Activated T-helper 2 cell treated with anti-CD3 and anti-CD28 coated beads, Interferon-gamma antibody, Interleukin-2, Interleukin-4, amounts not matched to agents 10 μg/mL and 5 μg/mL and 100 μg/mL, durations not matched to agents 14 hours and 24 hours and 36 hours (primary cell): ENCODE data around the gene RASGRP1. TPM values are rescaled to one million over a fixed set of nuclear protein-coding genes. Genes with fewer than 3 reads are reported as not detected.

ENCODE experiments used
- DNase-seq: peaks from one replicate; pipeline ENCODE4 v3.0.0; 2021; ENCODE audit warnings: low spot score
- H3K27ac Mint-ChIP-seq: one replicate; pipeline ENCODE4 v1.8.0; 2021; ENCODE audit warnings: mixed read lengths
- H3K27me3 Mint-ChIP-seq: one replicate; pipeline ENCODE4 v1.8.0; 2021; ENCODE audit warnings: low read depth, mixed read lengths
- H3K36me3 Mint-ChIP-seq: one replicate; pipeline ENCODE4 v1.8.0; 2021; ENCODE audit warnings: low read depth, mixed read lengths
- H3K4me1 Mint-ChIP-seq: one replicate; pipeline ENCODE4 v1.8.0; 2021; ENCODE audit warnings: low read depth, mixed read lengths
- H3K4me3 Mint-ChIP-seq: one replicate; pipeline ENCODE4 v1.8.0; 2021; ENCODE audit warnings: low read depth, mild to moderate bottlenecking, moderate library complexity, mixed read lengths
- H3K9me3 Mint-ChIP-seq: one replicate; pipeline ENCODE4 v1.8.0; 2021; ENCODE audit warnings: mixed read lengths
- intact Hi-C: fragments of 100-400 bp; cut with micrococcal nuclease; formaldehyde crosslinking; loops from one replicate; pipeline ENCODE4 v1.15.1; 2023
- total RNA-seq: library from RNA; stranded (reverse); gene quantifications from 2 replicates; pipeline ENCODE4 v1.2.3, GENCODE V29; 2022

The RASGRP1 gene
- total RNA-seq, 1 donor from 2014 or later, result 113 TPM

GRCh38 chr15:38530113-38530512, 34.5 kb downstream of the RASGRP1 start:
- H3K4me3 Mint-ChIP-seq, result peak overlapping the region; percentile 23
- intact Hi-C loops, result loop anchor here (1.0 to 10.0 kb wide), 4 partner anchors 8 to 1095 kb away; no protein-coding TSS in a partner anchor
- H3K4me1 Mint-ChIP-seq, result peaks cover 86% of the 10 kb centered on the region
- DNase-seq, result no peak
- H3K27me3 Mint-ChIP-seq, result no peaks in the 10 kb centered on the region
- no peaks in the 10 kb centered on the region for H3K9me3 Mint-ChIP-seq
- H3K27ac Mint-ChIP-seq, result peak overlapping the region; percentile 82
- peaks cover 93% of the 10 kb centered on the region for H3K36me3 Mint-ChIP-seq

- H3K27ac Mint-ChIP-seq, result peak overlapping the region; percentile 89
- DNase-seq, result no peak
Observed at GRCh38 chr15:38528294-38528693, 36.3 kb downstream of the RASGRP1 start.

GRCh38 chr15:38526158-38526557, 38.5 kb downstream of the RASGRP1 start:
- no peak overlapping the region for H3K27ac Mint-ChIP-seq
- peaks cover 83% of the 10 kb centered on the region for H3K36me3 Mint-ChIP-seq
- peaks cover 72% of the 10 kb centered on the region for H3K4me1 Mint-ChIP-seq
- H3K27me3 Mint-ChIP-seq, result no peaks in the 10 kb centered on the region
- intact Hi-C loops, result no loop called here
- H3K4me3 Mint-ChIP-seq, result no peak overlapping the region
- no peaks in the 10 kb centered on the region for H3K9me3 Mint-ChIP-seq
- DNase-seq, result no peak

More at GRCh38 chr15:38528294-38528693, 36.3 kb downstream of the RASGRP1 start:
- no peaks in the 10 kb centered on the region for H3K27me3 Mint-ChIP-seq
- H3K4me3 Mint-ChIP-seq, result peak overlapping the region; percentile 7
- intact Hi-C loops, result loop anchor here (2.0 kb wide), 1 partner anchor 19 kb away; no protein-coding TSS in a partner anchor
- peaks cover 78% of the 10 kb centered on the region for H3K4me1 Mint-ChIP-seq
- H3K9me3 Mint-ChIP-seq, result no peaks in the 10 kb centered on the region
- H3K36me3 Mint-ChIP-seq, result peaks cover 89% of the 10 kb centered on the region

GRCh38 chr15:38525489-38525888, 39.1 kb downstream of the RASGRP1 start:
- Mint-ChIP-seq H3K27ac (peak overlapping the region; percentile 50), H3K9me3 (no peaks in the 10 kb centered on the region), H3K4me1 (peaks cover 66% of the 10 kb centered on the region), H3K36me3 (peaks cover 77% of the 10 kb centered on the region), H3K27me3 (no peaks in the 10 kb centered on the region), H3K4me3 (no peak overlapping the region)
- DNase-seq, result no peak
- intact Hi-C loops, result no loop called here

- peaks cover 63% of the 10 kb centered on the region for H3K4me1 Mint-ChIP-seq
- H3K36me3 Mint-ChIP-seq, result peaks cover 73% of the 10 kb centered on the region
- H3K27me3 Mint-ChIP-seq, result no peaks in the 10 kb centered on the region
- no peaks in the 10 kb centered on the region for H3K9me3 Mint-ChIP-seq
- intact Hi-C loops, result no loop called here
- H3K4me3 Mint-ChIP-seq, result no peak overlapping the region
- DNase-seq, result no peak
- peak overlapping the region; percentile 28 for H3K27ac Mint-ChIP-seq
Observed at GRCh38 chr15:38524156-38524555, 40.5 kb downstream of the RASGRP1 start.

GRCh38 chr15:38522922-38523321, 41.7 kb downstream of the RASGRP1 start:
- H3K4me1 Mint-ChIP-seq, result peaks cover 54% of the 10 kb centered on the region
- H3K27me3 Mint-ChIP-seq, result no peaks in the 10 kb centered on the region
- peaks cover 71% of the 10 kb centered on the region for H3K36me3 Mint-ChIP-seq
- intact Hi-C loops, result loop anchor here (2.0 kb wide), 1 partner anchor 18 kb away; no protein-coding TSS in a partner anchor
- no peak overlapping the region for H3K4me3 Mint-ChIP-seq
- peak overlapping the region; percentile 55 for H3K27ac Mint-ChIP-seq
- no peak for DNase-seq
- H3K9me3 Mint-ChIP-seq, result no peaks in the 10 kb centered on the region

GRCh38 chr15:38521316-38521715, 43.3 kb downstream of the RASGRP1 start:
- Mint-ChIP-seq H3K27me3 (no peaks in the 10 kb centered on the region), H3K4me1 (peaks cover 52% of the 10 kb centered on the region), H3K4me3 (no peak overlapping the region), H3K36me3 (peaks cover 69% of the 10 kb centered on the region), H3K27ac (peak overlapping the region; percentile 61), H3K9me3 (no peaks in the 10 kb centered on the region)
- no peak for DNase-seq
- intact Hi-C loops, result no loop called here

- intact Hi-C loops, result no loop called here
- no peak for DNase-seq
- Mint-ChIP-seq H3K36me3 (peaks cover 69% of the 10 kb centered on the region), H3K4me3 (no peak overlapping the region), H3K27ac (peak overlapping the region; percentile 26), H3K4me1 (peaks cover 43% of the 10 kb centered on the region), H3K9me3 (no peaks in the 10 kb centered on the region), H3K27me3 (no peaks in the 10 kb centered on the region)
Observed at GRCh38 chr15:38520035-38520434, 44.6 kb downstream of the RASGRP1 start.

- no peak for DNase-seq
- H3K27me3 Mint-ChIP-seq, result no peaks in the 10 kb centered on the region
- peaks cover 73% of the 10 kb centered on the region for H3K36me3 Mint-ChIP-seq
- intact Hi-C loops, result no loop called here
- H3K9me3 Mint-ChIP-seq, result no peaks in the 10 kb centered on the region
- H3K4me3 Mint-ChIP-seq, result no peak overlapping the region
- H3K4me1 Mint-ChIP-seq, result peaks cover 40% of the 10 kb centered on the region
- peak overlapping the region; percentile 72 for H3K27ac Mint-ChIP-seq
Observed at GRCh38 chr15:38518084-38518483, 46.5 kb downstream of the RASGRP1 start.

GRCh38 chr15:38517312-38517975, 47.2 kb downstream of the RASGRP1 start:
- Mint-ChIP-seq H3K4me1 (peaks cover 35% of the 10 kb centered on the region), H3K9me3 (no peaks in the 10 kb centered on the region), H3K27me3 (no peaks in the 10 kb centered on the region), H3K36me3 (peaks cover 74% of the 10 kb centered on the region), H3K27ac (peak overlapping the region; percentile 72), H3K4me3 (no peak overlapping the region)
- DNase-seq, result no peak
- intact Hi-C loops, result no loop called here

- peaks cover 30% of the 10 kb centered on the region for H3K4me1 Mint-ChIP-seq
- intact Hi-C loops, result no loop called here
- H3K36me3 Mint-ChIP-seq, result peaks cover 77% of the 10 kb centered on the region
Observed at GRCh38 chr15:38516626-38517025, 48.0 kb downstream of the RASGRP1 start.

GRCh38 chr15:38514601-38515000, 50.0 kb downstream of the RASGRP1 start:
- H3K36me3 Mint-ChIP-seq, result peaks cover 86% of the 10 kb centered on the region
- no peak overlapping the region for H3K4me3 Mint-ChIP-seq
- no peaks in the 10 kb centered on the region for H3K9me3 Mint-ChIP-seq
- H3K27ac Mint-ChIP-seq, result peak overlapping the region; percentile 34
- intact Hi-C loops, result no loop called here
- DNase-seq, result no peak
- peaks cover 33% of the 10 kb centered on the region for H3K4me1 Mint-ChIP-seq
- H3K27me3 Mint-ChIP-seq, result no peaks in the 10 kb centered on the region

More at GRCh38 chr15:38516626-38517025, 48.0 kb downstream of the RASGRP1 start:
- Mint-ChIP-seq H3K27ac (peak overlapping the region; percentile 50), H3K27me3 (no peaks in the 10 kb centered on the region), H3K9me3 (no peaks in the 10 kb centered on the region), H3K4me3 (no peak overlapping the region)
- no peak for DNase-seq

GRCh38 chr15:38512901-38513300, 51.7 kb downstream of the RASGRP1 start:
- DNase-seq, result no peak
- no peaks in the 10 kb centered on the region for H3K9me3 Mint-ChIP-seq
- no peak overlapping the region for H3K4me3 Mint-ChIP-seq
- intact Hi-C loops, result no loop called here
- peaks cover 87% of the 10 kb centered on the region for H3K36me3 Mint-ChIP-seq
- peaks cover 38% of the 10 kb centered on the region for H3K4me1 Mint-ChIP-seq
- H3K27me3 Mint-ChIP-seq, result no peaks in the 10 kb centered on the region
- H3K27ac Mint-ChIP-seq, result no peak overlapping the region
